GM12873 (cell line): ENCODE results near the gene BAD.

ENCODE experiments used
- CTCF ChIP-seq: IDR thresholded peaks from 2 replicates; pipeline ENCODE4 v1.5.1; 2012; ENCODE audit warnings: low read depth, mild to moderate bottlenecking, moderate library complexity, low read length, control low read depth; ENCODE audit not compliant: insufficient read depth; ENCODE audit errors: missing control alignments

BAD gene

GRCh38 chr11:64259533-64260067 lies 24.9 kb downstream of the BAD start:
- no peak for TF ChIP-seq CTCF

GRCh38 chr11:64258946-64259532 lies 25.4 kb downstream of the BAD start:
- TF ChIP-seq CTCF = no peak

- TF ChIP-seq CTCF = no peak
Measured at GRCh38 chr11:64258356-64258755, 26.1 kb downstream of the BAD start.

GRCh38 chr11:64256300-64256699 lies 28.2 kb downstream of the BAD start:
- no peak for TF ChIP-seq CTCF

GRCh38 chr11:64255135-64256128 lies 29.0 kb downstream of the BAD start:
- no peak for TF ChIP-seq CTCF

GRCh38 chr11:64254326-64254725 lies 30.1 kb downstream of the BAD start:
- TF ChIP-seq CTCF = no peak

GRCh38 chr11:64253481-64253880 lies 31.0 kb downstream of the BAD start:
- TF ChIP-seq CTCF = no peak
